ENCODE results near the gene WWOX. TPM values are rescaled to one million over a fixed set of nuclear protein-coding genes. Genes with fewer than 3 reads are reported as not detected.

WWOX gene
- total RNA-seq, 1 experiment from 2014 or later: 28.3 TPM

GRCh38 chr16:78385086-78385805, 285.8 kb downstream of the WWOX start:
- no peak for DNase-seq
- Histone ChIP-seq H3K27ac (ENCODE audit: low read length) (no peak overlapping the region), H3K27me3 (ENCODE audit: low read length) (no peaks in the 10 kb centered on the region), H4K20me1 (ENCODE audit: low read length) (no peaks in the 10 kb centered on the region), H3K9ac (ENCODE audit: low read length) (no peak overlapping the region), H3F3A (ENCODE audit: low read length, unreplicated experiment) (no peaks in the 10 kb centered on the region), H2AFZ (ENCODE audit: low read length) (no peak overlapping the region), H3K79me2 (ENCODE audit: low read length) (no peaks in the 10 kb centered on the region), H3K4me2 (ENCODE audit: low read length) (no peak overlapping the region), H3K9me3 (ENCODE audit: low read length) (no peaks in the 10 kb centered on the region), H3K36me3 (ENCODE audit: low read depth, low read length) (no peaks in the 10 kb centered on the region), H3K9me2 (replicated peaks; ENCODE audit: low read length) (no peaks in the 10 kb centered on the region), H3K4me1 (ENCODE audit: insufficient read depth, low read length) (no peaks in the 10 kb centered on the region), H3K4me3 (ENCODE audit: low read length) (no peak overlapping the region)
- no TSS peak for BruUV-seq (replicated peaks)
- TF ChIP-seq CTCF (conservative IDR thresholded peaks at IDR 0.05; ENCODE audit: low read depth, low read length): no peak
- POLR2A ChIA-PET (ENCODE audit: unreplicated experiment): no interaction called here
- CTCF ChIA-PET: no interaction called here
- ATAC-seq: no peak
- intact Hi-C loops (cut with micrococcal nuclease): no loop called here

GRCh38 chr16:78386557-78387324, 287.3 kb downstream of the WWOX start:
- ChIA-PET CTCF (no interaction called here), POLR2A (ENCODE audit: unreplicated experiment) (no interaction called here)
- intact Hi-C loops (cut with micrococcal nuclease): no loop called here
- H3K79me2 ChIP-seq (ENCODE audit: low read length): no peaks in the 10 kb centered on the region
- H3K4me1 ChIP-seq (ENCODE audit: insufficient read depth, low read length): no peaks in the 10 kb centered on the region
- no peak for ATAC-seq
- H3K9me2 ChIP-seq (replicated peaks; ENCODE audit: low read length): no peaks in the 10 kb centered on the region
- no peaks in the 10 kb centered on the region for H3K9me3 ChIP-seq (ENCODE audit: low read length)
- no peak overlapping the region for H2AFZ ChIP-seq (ENCODE audit: low read length)
- H3K27ac ChIP-seq (ENCODE audit: low read length): no peak overlapping the region
- H3F3A ChIP-seq (ENCODE audit: low read length, unreplicated experiment): no peaks in the 10 kb centered on the region
- H3K4me3 ChIP-seq (ENCODE audit: low read length): no peak overlapping the region
- TF ChIP-seq EZH2 (IDR thresholded peaks at IDR 0.05; ENCODE audit: low read length, unreplicated experiment) (no peak), EZH2phosphoT487 (IDR thresholded peaks at IDR 0.05; ENCODE audit: borderline replicate concordance, low read length) (no peak), CTCF (conservative IDR thresholded peaks at IDR 0.05; ENCODE audit: low read depth, low read length) (no peak)
- no TSS peak for BruUV-seq (replicated peaks)
- no peaks in the 10 kb centered on the region for H3K36me3 ChIP-seq (ENCODE audit: low read depth, low read length)
- H4K20me1 ChIP-seq (ENCODE audit: low read length): no peaks in the 10 kb centered on the region
- no peak overlapping the region for H3K9ac ChIP-seq (ENCODE audit: low read length)
- no peak for DNase-seq
- H3K27me3 ChIP-seq (ENCODE audit: low read length): no peaks in the 10 kb centered on the region
- H3K4me2 ChIP-seq (ENCODE audit: low read length): no peak overlapping the region

GRCh38 chr16:78389009-78389498, 289.6 kb downstream of the WWOX start:
- intact Hi-C loops (cut with micrococcal nuclease): no loop called here
- no peak for DNase-seq
- POLR2A ChIA-PET (ENCODE audit: unreplicated experiment): no interaction called here
- H3K9me2 ChIP-seq (replicated peaks; ENCODE audit: low read length): no peaks in the 10 kb centered on the region
- no peaks in the 10 kb centered on the region for H3K4me1 ChIP-seq (ENCODE audit: insufficient read depth, low read length)
- no peak overlapping the region for H3K4me3 ChIP-seq (ENCODE audit: low read length)
- no peaks in the 10 kb centered on the region for H3K36me3 ChIP-seq (ENCODE audit: low read depth, low read length)
- H3F3A ChIP-seq (ENCODE audit: low read length, unreplicated experiment): no peaks in the 10 kb centered on the region
- no TSS peak for BruUV-seq (replicated peaks)
- H3K4me2 ChIP-seq (ENCODE audit: low read length): no peak overlapping the region
- no peaks in the 10 kb centered on the region for H3K9me3 ChIP-seq (ENCODE audit: low read length)
- TF ChIP-seq CTCF (conservative IDR thresholded peaks at IDR 0.05; ENCODE audit: low read depth, low read length): no peak
- TF ChIP-seq EZH2 (IDR thresholded peaks at IDR 0.05; ENCODE audit: low read length, unreplicated experiment): no peak
- no peak for TF ChIP-seq EZH2phosphoT487 (IDR thresholded peaks at IDR 0.05; ENCODE audit: borderline replicate concordance, low read length)
- no peaks in the 10 kb centered on the region for H3K27me3 ChIP-seq (ENCODE audit: low read length)
- CTCF ChIA-PET: no interaction called here
- no peak overlapping the region for H3K9ac ChIP-seq (ENCODE audit: low read length)
- no peaks in the 10 kb centered on the region for H3K79me2 ChIP-seq (ENCODE audit: low read length)
- H4K20me1 ChIP-seq (ENCODE audit: low read length): no peaks in the 10 kb centered on the region
- no peak for ATAC-seq
- H3K27ac ChIP-seq (ENCODE audit: low read length): no peak overlapping the region
- no peak overlapping the region for H2AFZ ChIP-seq (ENCODE audit: low read length)
